D721Med (cell line): ENCODE results near the gene KCNK3.
A peak's percentile ranks its signal among the peaks of the same experiment; 100 is the strongest.

Experiments used
- DNase-seq: peaks from one replicate; pipeline ENCODE4 v3.0.0; 2011; ENCODE audit warnings: low spot score; ENCODE audit not compliant: insufficient read length
- FAIRE-seq: peaks from 2 replicates; lab custom pipeline; 2011; peaks lifted over from hg19 to GRCh38; lab: Jason Lieb, UNC
- CTCF ChIP-seq: IDR thresholded peaks from 2 replicates; pipeline ENCODE4 v1.5.1; 2012; ENCODE audit warnings: mild to moderate bottlenecking, control low read depth; ENCODE audit not compliant: insufficient read depth; ENCODE audit errors: missing control alignments

The KCNK3 gene

GRCh38 chr2:26765475-26766200, 73.1 kb downstream of the KCNK3 start:
- TF ChIP-seq CTCF: no peak
- no peak for DNase-seq

GRCh38 chr2:26767129-26767528, 74.6 kb downstream of the KCNK3 start:
- TF ChIP-seq CTCF: no peak
- DNase-seq (no peak), FAIRE-seq (no peak)

More at GRCh38 chr2:26765475-26766200, 73.1 kb downstream of the KCNK3 start:
- FAIRE-seq: no peak

GRCh38 chr2:26767894-26768487, 75.5 kb downstream of the KCNK3 start:
- DNase-seq (no peak), FAIRE-seq (no peak)
- TF ChIP-seq CTCF: no peak

- FAIRE-seq (no peak), DNase-seq (no peak)
- no peak for TF ChIP-seq CTCF
Observed at GRCh38 chr2:26768759-26769088, 76.2 kb downstream of the KCNK3 start.

- FAIRE-seq (no peak), DNase-seq (no peak)
- no peak for TF ChIP-seq CTCF
Observed at GRCh38 chr2:26769089-26769761, 76.7 kb downstream of the KCNK3 start.

GRCh38 chr2:26770986-26771586, 78.6 kb downstream of the KCNK3 start:
- FAIRE-seq (no peak), DNase-seq (no peak)
- peak; percentile 18 for TF ChIP-seq CTCF
